Mesothelial cell of epicardium (in vitro differentiated cells): ENCODE results near the gene REEP1. TPM values are rescaled to one million over a fixed set of nuclear protein-coding genes. Genes with fewer than 3 reads are reported as not detected.

Experiments used
- DNase-seq, 2 experiments: peaks; one replicate each; pipeline ENCODE4 v3.0.0; 2021; ENCODE audit warnings: low spot score in 2 of 2; ENCODE audit not compliant: unreplicated experiment in 2 of 2
- H3K27ac Mint-ChIP-seq: 2 replicates; pipeline ENCODE4 v1.8.0; 2021; ENCODE audit warnings: mixed read lengths
- H3K27me3 Mint-ChIP-seq: 2 replicates; pipeline ENCODE4 v1.8.0; 2021; ENCODE audit warnings: low read depth, mixed read lengths
- H3K36me3 Mint-ChIP-seq: 2 replicates; pipeline ENCODE4 v1.8.0; 2021; ENCODE audit warnings: mixed read lengths
- H3K4me1 Mint-ChIP-seq: 2 replicates; pipeline ENCODE4 v1.8.0; 2021; ENCODE audit warnings: mixed read lengths
- H3K4me3 Mint-ChIP-seq: 2 replicates; pipeline ENCODE4 v1.8.0; 2021; ENCODE audit warnings: mild to moderate bottlenecking, moderate library complexity, mixed read lengths
- H3K9me3 Mint-ChIP-seq: 2 replicates; pipeline ENCODE4 v1.8.0; 2021; ENCODE audit warnings: mixed read lengths
- total RNA-seq: library from RNA; stranded (reverse); gene quantifications from 3 replicates; pipeline ENCODE4 v1.2.1, GENCODE V29; 2021
- TF ChIP-seq, protein P1 (sequence below): fragments of 200-600 bp; sonication (generic); IDR thresholded peaks from one replicate; pipeline ENCODE4 v1.5.0; 2021; ENCODE audit warnings: antibody characterized with exemption; ENCODE audit not compliant: unreplicated experiment

REEP1 gene
- total RNA-seq, 1 donor from 2014 or later: 1.9 TPM

DNA sequence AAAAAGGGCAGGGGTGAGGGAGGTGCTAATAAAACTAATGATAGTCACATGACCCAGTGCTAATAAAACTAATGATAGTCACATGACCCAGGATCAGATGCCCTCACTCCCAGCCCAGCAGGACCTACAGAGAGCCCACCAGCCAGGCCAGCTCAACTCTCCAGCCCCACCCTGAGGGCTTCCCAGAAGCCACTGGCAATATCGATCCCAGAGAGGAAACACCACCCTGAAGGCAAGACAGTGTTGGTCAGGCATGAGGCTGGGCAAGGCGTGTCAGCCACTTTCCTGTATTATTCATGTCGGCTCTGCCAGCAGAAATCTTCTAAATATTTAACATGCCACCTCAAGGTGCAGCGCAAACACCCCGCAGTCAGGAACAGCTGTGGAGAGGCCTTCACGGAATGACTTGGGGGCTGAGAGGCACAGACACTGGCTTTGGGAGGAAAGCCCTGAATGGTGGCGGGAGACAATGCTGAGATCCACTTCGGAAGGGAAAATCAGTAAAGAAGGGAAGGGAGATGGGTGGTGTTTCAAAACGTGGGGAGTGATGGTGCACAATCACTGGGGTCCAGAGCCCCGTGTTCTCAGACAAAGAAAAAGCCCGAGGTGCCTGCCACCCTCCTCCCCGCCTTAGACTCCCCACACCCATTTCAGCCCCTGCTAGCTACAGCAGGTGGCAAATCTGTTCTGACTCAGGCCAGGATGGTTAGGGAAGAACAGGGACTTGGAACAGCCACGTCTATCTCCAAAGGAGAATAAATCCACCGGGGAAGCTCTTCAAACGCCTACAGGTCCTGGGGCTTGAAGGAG, 1.4 kb downstream of the REEP1 start:
- H3K27me3 Mint-ChIP-seq: peaks cover 93% of the 10 kb centered on the region

DNA sequence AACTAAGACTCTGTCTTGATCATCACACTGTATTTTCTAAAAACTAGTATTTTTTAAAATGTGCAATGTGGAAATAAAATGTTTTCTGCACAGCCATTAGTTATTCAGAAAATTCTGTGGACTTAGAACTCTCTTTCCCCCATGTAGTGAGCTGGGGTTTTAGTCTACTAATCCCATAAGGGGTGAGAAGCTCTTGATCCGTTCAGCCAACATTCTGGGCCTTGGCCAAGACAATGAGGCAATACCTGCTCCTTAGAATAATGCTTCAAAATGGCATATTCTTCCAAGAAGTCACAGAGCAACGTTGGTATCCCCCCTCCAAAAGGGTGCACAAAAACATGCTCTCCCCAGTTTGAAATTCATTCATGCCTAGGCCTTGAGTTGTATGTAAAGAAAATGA, 4.0 kb downstream of the REEP1 start:
- Mint-ChIP-seq H3K27ac (no peak overlapping the region), H3K36me3 (no peaks in the 10 kb centered on the region), H3K9me3 (peaks cover 6% of the 10 kb centered on the region), H3K4me3 (no peak overlapping the region), H3K4me1 (peaks cover 15% of the 10 kb centered on the region), H3K27me3 (peaks cover 84% of the 10 kb centered on the region)
- DNase-seq: no peak
- TF ChIP-seq, protein P1, sequence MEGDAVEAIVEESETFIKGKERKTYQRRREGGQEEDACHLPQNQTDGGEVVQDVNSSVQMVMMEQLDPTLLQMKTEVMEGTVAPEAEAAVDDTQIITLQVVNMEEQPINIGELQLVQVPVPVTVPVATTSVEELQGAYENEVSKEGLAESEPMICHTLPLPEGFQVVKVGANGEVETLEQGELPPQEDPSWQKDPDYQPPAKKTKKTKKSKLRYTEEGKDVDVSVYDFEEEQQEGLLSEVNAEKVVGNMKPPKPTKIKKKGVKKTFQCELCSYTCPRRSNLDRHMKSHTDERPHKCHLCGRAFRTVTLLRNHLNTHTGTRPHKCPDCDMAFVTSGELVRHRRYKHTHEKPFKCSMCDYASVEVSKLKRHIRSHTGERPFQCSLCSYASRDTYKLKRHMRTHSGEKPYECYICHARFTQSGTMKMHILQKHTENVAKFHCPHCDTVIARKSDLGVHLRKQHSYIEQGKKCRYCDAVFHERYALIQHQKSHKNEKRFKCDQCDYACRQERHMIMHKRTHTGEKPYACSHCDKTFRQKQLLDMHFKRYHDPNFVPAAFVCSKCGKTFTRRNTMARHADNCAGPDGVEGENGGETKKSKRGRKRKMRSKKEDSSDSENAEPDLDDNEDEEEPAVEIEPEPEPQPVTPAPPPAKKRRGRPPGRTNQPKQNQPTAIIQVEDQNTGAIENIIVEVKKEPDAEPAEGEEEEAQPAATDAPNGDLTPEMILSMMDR: no peak

More for the DNA sequence above, 1.4 kb downstream of the REEP1 start:
- Mint-ChIP-seq H3K36me3 (no peaks in the 10 kb centered on the region), H3K9me3 (peaks cover 4% of the 10 kb centered on the region), H3K4me1 (peaks cover 15% of the 10 kb centered on the region), H3K27ac (no peak overlapping the region), H3K4me3 (peak overlapping the region; percentile 80)
- DNase-seq: no peak
- TF ChIP-seq, protein P1: no peak

DNA sequence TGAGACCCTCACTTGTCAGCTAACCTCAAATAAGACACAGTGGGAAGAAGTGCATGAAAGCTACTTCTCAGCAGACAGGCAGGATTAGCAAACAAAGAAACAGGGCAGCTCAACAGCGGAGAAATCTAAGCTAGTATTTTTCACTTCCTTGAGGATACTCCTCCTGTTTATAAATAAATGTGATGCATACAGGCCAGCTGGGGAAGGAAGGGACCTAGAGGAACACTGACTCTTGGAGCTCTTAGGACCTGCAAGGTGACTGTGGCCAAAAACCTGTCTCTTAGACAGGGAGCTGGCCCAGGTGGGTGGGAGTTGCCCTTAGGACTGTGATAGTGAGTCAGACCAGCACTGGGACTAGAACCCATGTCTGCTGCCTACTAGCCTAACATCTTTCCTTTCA, 4.8 kb downstream of the REEP1 start:
- H3K27me3 Mint-ChIP-seq: peaks cover 80% of the 10 kb centered on the region
- DNase-seq: no peak
- TF ChIP-seq, protein P1: no peak
- H3K9me3 Mint-ChIP-seq: peaks cover 6% of the 10 kb centered on the region
- H3K27ac Mint-ChIP-seq: no peak overlapping the region
- no peaks in the 10 kb centered on the region for H3K36me3 Mint-ChIP-seq
- peaks cover 11% of the 10 kb centered on the region for H3K4me1 Mint-ChIP-seq
- no peak overlapping the region for H3K4me3 Mint-ChIP-seq

DNA sequence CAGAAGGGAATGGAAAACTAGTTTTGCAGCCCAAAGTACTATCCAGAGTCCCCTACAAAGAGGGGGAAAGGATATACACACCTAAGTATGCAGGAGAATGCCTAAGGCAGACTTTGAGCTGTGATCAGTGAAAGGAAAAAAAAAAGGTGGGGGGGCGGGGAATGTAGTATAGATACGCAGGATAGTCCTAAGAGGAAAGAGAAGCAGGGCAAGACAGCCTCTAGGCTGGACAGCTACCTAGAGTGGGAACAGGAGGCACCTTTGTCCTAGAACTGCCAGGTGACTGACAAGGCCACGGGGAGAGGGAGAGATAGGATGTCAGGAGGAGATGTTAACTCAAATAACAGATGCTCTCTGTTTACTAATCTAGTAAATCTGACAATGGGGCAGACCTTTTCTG, 6.0 kb downstream of the REEP1 start:
- Mint-ChIP-seq H3K9me3 (peaks cover 6% of the 10 kb centered on the region), H3K4me3 (no peak overlapping the region), H3K36me3 (no peaks in the 10 kb centered on the region), H3K27me3 (peaks cover 80% of the 10 kb centered on the region), H3K4me1 (peaks cover 5% of the 10 kb centered on the region), H3K27ac (no peak overlapping the region)
- no peak for DNase-seq
- TF ChIP-seq, protein P1: no peak

- Mint-ChIP-seq H3K4me3 (no peak overlapping the region), H3K27ac (no peak overlapping the region), H3K36me3 (no peaks in the 10 kb centered on the region), H3K27me3 (peaks cover 77% of the 10 kb centered on the region), H3K9me3 (peaks cover 6% of the 10 kb centered on the region), H3K4me1 (peaks cover 2% of the 10 kb centered on the region)
- TF ChIP-seq, protein P1: no peak
- DNase-seq: no peak
Observed at GRCh38 chr2:86330001-86330400, 7.4 kb downstream of the REEP1 start.
